Left lung (tissue), 10 donors: Measurements from ENCODE around the gene FCER2. TPM values are rescaled to one million over a fixed set of nuclear protein-coding genes. Genes with fewer than 3 reads are reported as not detected.

Experiments used
- ATAC-seq: fragments of 200-7000 bp; cut with Tn5 transposase; one replicate; pipeline ENCODE4 v1.9.1; 2020; ENCODE audit warnings: moderate library complexity
- DNase-seq, 4 donors: peaks; one replicate each; pipeline ENCODE4 v3.0.0-alpha.2; 2013 to 2020
- H3K27ac ChIP-seq, 2 donors: fragments of 200-600 bp; sonication (generic) in 1 of 2; one replicate each; pipeline versions ENCODE4 v1.5.0 to v1.8.0; 2020 to 2021
- H3K27me3 ChIP-seq, 2 donors: fragments of 200-600 bp; sonication (generic) in 1 of 2; one replicate each; pipeline versions ENCODE4 v1.5.0 to v1.8.0; 2020 to 2021
- H3K36me3 ChIP-seq, 2 donors: fragments of 200-600 bp; sonication (generic) in 1 of 2; one replicate each; pipeline versions ENCODE4 v1.5.0 to v1.8.0; 2020 to 2021
- H3K4me1 ChIP-seq, 2 donors: fragments of 200-600 bp; one replicate each; pipeline ENCODE4 v1.8.0; 2021
- H3K4me3 ChIP-seq, 2 donors: fragments of 200-600 bp; sonication (generic) in 1 of 2; one replicate each; pipeline versions ENCODE4 v1.5.0 to v1.8.0; 2020 to 2021; ENCODE audit warnings: mild to moderate bottlenecking in 1 of 2
- H3K9me3 ChIP-seq, 2 donors: fragments of 200-600 bp; sonication (generic) in 1 of 2; one replicate each; pipeline versions ENCODE4 v1.5.0 to v1.8.0; 2020 to 2021
- CTCF ChIP-seq, 2 donors: fragments of 200-600 bp; sonication (generic) in 1 of 2; IDR thresholded peaks; one replicate each; pipeline versions ENCODE4 v1.5.0 to v1.8.0; 2021; ENCODE audit warnings: antibody characterized with exemption in 2 of 2
- intact Hi-C, 2 donors: fragments of 100-400 bp; cut with DNase I; formaldehyde crosslinking; loops; one replicate each; pipeline versions ENCODE4 v1.11.2 to v1.14.2; 2022
- polyA plus RNA-seq, 6 donors: library from polyadenylated mRNA; unstranded; fragments of 120-200 nt; gene quantifications; one replicate each; pipeline ENCODE4 v1.2.1, GENCODE V29; 2013; ENCODE audit not compliant: insufficient read length in 6 of 6
- total RNA-seq, 2 donors: library from RNA; stranded (reverse); fragmentation: NEBNext Ultra II Directional; extraction: Animal tissue kit (Norgen Biotek cat#: 25700); gene quantifications; one replicate each; pipeline ENCODE4 v1.2.1, GENCODE V29; 2021
- donor health status: DM: no; HTN: yes; CAD: no.
- donor health status: DM: no; HTN: no; CAD: no.

The FCER2 gene
- total and polyA plus RNA-seq, 8 donors = 0.27 to 0.73 (median 0.54) TPM

- intact Hi-C loops = loop anchor here in 1 of 2 donors (10.0 kb wide), 1 partner anchor 108 kb away; no protein-coding TSS in a partner anchor
- Histone ChIP-seq H3K27me3 (peaks cover 0 to 20% of the 10 kb centered on the region in 2 donors), H3K27ac (no peak overlapping the region), H3K36me3 (peaks cover 0 to 31% of the 10 kb centered on the region in 2 donors), H3K9me3 (no peaks in the 10 kb centered on the region), H3K4me1 (peaks cover 0 to 8% of the 10 kb centered on the region in 2 donors), H3K4me3 (no peak overlapping the region)
- TF ChIP-seq CTCF (IDR thresholded peaks at IDR 0.05) = no peak
- no peak for ATAC-seq
- peak in 1 of 4 donors; percentile 66 for DNase-seq
Observed at GRCh38 chr19:7687177-7687576, 14.8 kb downstream of the FCER2 start.

GRCh38 chr19:7685546-7686445 lies 16.1 kb downstream of the FCER2 start:
- TF ChIP-seq CTCF (IDR thresholded peaks at IDR 0.05) = no peak
- intact Hi-C loops = loop anchor here in 1 of 2 donors (10.0 kb wide), 1 partner anchor 109 kb away; no protein-coding TSS in a partner anchor
- Histone ChIP-seq H3K27me3 (peaks cover 0 to 18% of the 10 kb centered on the region in 2 donors), H3K36me3 (peaks cover 0 to 34% of the 10 kb centered on the region in 2 donors), H3K9me3 (no peaks in the 10 kb centered on the region), H3K4me3 (no peak overlapping the region), H3K4me1 (peaks cover 0 to 19% of the 10 kb centered on the region in 2 donors), H3K27ac (no peak overlapping the region)
- ATAC-seq (no peak), DNase-seq (no peak)

- ATAC-seq = no peak
- TF ChIP-seq CTCF (IDR thresholded peaks at IDR 0.05) = no peak
- Histone ChIP-seq H3K9me3 (no peaks in the 10 kb centered on the region), H3K27ac (peak overlapping the region in 1 of 2 donors; percentile 98), H3K27me3 (peaks cover 0 to 20% of the 10 kb centered on the region in 2 donors), H3K4me1 (peaks cover 0 to 30% of the 10 kb centered on the region in 2 donors), H3K4me3 (peak overlapping the region; percentile 85 to 96), H3K36me3 (peaks cover 0 to 44% of the 10 kb centered on the region in 2 donors)
- DNase-seq = peak in 1 of 4 donors; percentile 84
- intact Hi-C loops = loop anchor here in 1 of 2 donors (10.0 kb wide), 1 partner anchor 112 kb away; no protein-coding TSS in a partner anchor
Observed at GRCh38 chr19:7682175-7682855, 19.6 kb downstream of the FCER2 start.

GRCh38 chr19:7681340-7682174 lies 20.4 kb downstream of the FCER2 start:
- Histone ChIP-seq H3K27ac (peak overlapping the region; percentile 65 to 98), H3K4me1 (peaks cover 0 to 30% of the 10 kb centered on the region in 2 donors), H3K9me3 (no peaks in the 10 kb centered on the region), H3K4me3 (peak overlapping the region; percentile 85 to 96), H3K27me3 (peaks cover 0 to 28% of the 10 kb centered on the region in 2 donors), H3K36me3 (peaks cover 0 to 44% of the 10 kb centered on the region in 2 donors)
- intact Hi-C loops = loop anchor here in 1 of 2 donors (10.0 kb wide), 1 partner anchor 113 kb away; no protein-coding TSS in a partner anchor
- TF ChIP-seq CTCF (IDR thresholded peaks at IDR 0.05) = peak; percentile 13 to 44
- ATAC-seq = peak; percentile 78
- DNase-seq = peak; percentile 68 to 93 (median 88)
